Muscle layer of duodenum (tissue), 2 donors: Measurements from ENCODE around the gene SNX10.

ENCODE experiments used
- H3K27ac ChIP-seq: one replicate; pipeline ENCODE4 v1.7.0; 2013; ENCODE audit warnings: mild to moderate bottlenecking, low read length
- H3K27me3 ChIP-seq: one replicate; pipeline ENCODE4 v1.7.0; 2013; ENCODE audit warnings: low read depth, mild to moderate bottlenecking, control low read depth, low read length
- H3K36me3 ChIP-seq, 2 donors: one replicate each; pipeline ENCODE4 v1.7.0; 2013; ENCODE audit warnings: low read length in 2 of 2, control low read depth in 1 of 2, mild to moderate bottlenecking in 1 of 2; ENCODE audit not compliant: insufficient read depth in 2 of 2, control insufficient read depth in 1 of 2
- H3K4me1 ChIP-seq, 2 donors: one replicate each; pipeline ENCODE4 v1.7.0; 2013; ENCODE audit warnings: low read length in 2 of 2, mild to moderate bottlenecking in 2 of 2, control low read depth in 1 of 2, moderate library complexity in 1 of 2; ENCODE audit not compliant: insufficient read depth in 2 of 2, control insufficient read depth in 1 of 2
- H3K4me3 ChIP-seq, 2 donors: one replicate each; pipeline ENCODE4 v1.7.0; 2013; ENCODE audit warnings: low read length in 2 of 2, low read depth in 1 of 2, mild to moderate bottlenecking in 1 of 2
- H3K9me3 ChIP-seq, 2 donors: one replicate each; pipeline ENCODE4 v1.7.0; 2013; ENCODE audit warnings: low read length in 2 of 2, control low read depth in 1 of 2, mild to moderate bottlenecking in 1 of 2; ENCODE audit not compliant: control insufficient read depth in 1 of 2
- donor health status: healthy.

Gene SNX10

GRCh38 chr7:26409661-26410547 is 118.2 kb downstream of the SNX10 start:
- no peaks in the 10 kb centered on the region for H3K27me3 ChIP-seq
- no peaks in the 10 kb centered on the region for H3K9me3 ChIP-seq
- H3K36me3 ChIP-seq: no peaks in the 10 kb centered on the region
- H3K4me1 ChIP-seq: no peaks in the 10 kb centered on the region
- H3K27ac ChIP-seq: no peak overlapping the region
- H3K4me3 ChIP-seq: no peak overlapping the region

GRCh38 chr7:26413007-26413691 is 121.5 kb downstream of the SNX10 start:
- no peaks in the 10 kb centered on the region for H3K36me3 ChIP-seq
- H3K9me3 ChIP-seq: no peaks in the 10 kb centered on the region
- no peaks in the 10 kb centered on the region for H3K4me1 ChIP-seq
- no peaks in the 10 kb centered on the region for H3K27me3 ChIP-seq
- no peak overlapping the region for H3K27ac ChIP-seq
- no peak overlapping the region for H3K4me3 ChIP-seq

- no peaks in the 10 kb centered on the region for H3K9me3 ChIP-seq
- no peaks in the 10 kb centered on the region for H3K4me1 ChIP-seq
- H3K4me3 ChIP-seq: no peak overlapping the region
- H3K27me3 ChIP-seq: no peaks in the 10 kb centered on the region
- H3K36me3 ChIP-seq: no peaks in the 10 kb centered on the region
- no peak overlapping the region for H3K27ac ChIP-seq
Measured at GRCh38 chr7:26416004-26416403, 124.3 kb downstream of the SNX10 start.

- H3K27me3 ChIP-seq: no peaks in the 10 kb centered on the region
- no peak overlapping the region for H3K27ac ChIP-seq
- H3K4me3 ChIP-seq: no peak overlapping the region
- H3K36me3 ChIP-seq: no peaks in the 10 kb centered on the region
- no peaks in the 10 kb centered on the region for H3K9me3 ChIP-seq
- H3K4me1 ChIP-seq: no peaks in the 10 kb centered on the region
Measured at GRCh38 chr7:26417911-26418413, 126.3 kb downstream of the SNX10 start.

- H3K27me3 ChIP-seq: no peaks in the 10 kb centered on the region
- no peak overlapping the region for H3K4me3 ChIP-seq
- no peaks in the 10 kb centered on the region for H3K36me3 ChIP-seq
- no peaks in the 10 kb centered on the region for H3K9me3 ChIP-seq
- no peaks in the 10 kb centered on the region for H3K4me1 ChIP-seq
- H3K27ac ChIP-seq: no peak overlapping the region
Measured at GRCh38 chr7:26419198-26419597, 127.5 kb downstream of the SNX10 start.

- H3K9me3 ChIP-seq: no peaks in the 10 kb centered on the region
- H3K27me3 ChIP-seq: no peaks in the 10 kb centered on the region
- no peak overlapping the region for H3K4me3 ChIP-seq
- H3K27ac ChIP-seq: no peak overlapping the region
- H3K36me3 ChIP-seq: no peaks in the 10 kb centered on the region
- H3K4me1 ChIP-seq: no peaks in the 10 kb centered on the region
Measured at GRCh38 chr7:26420422-26421019, 128.9 kb downstream of the SNX10 start.

GRCh38 chr7:26422761-26423160 is 131.1 kb downstream of the SNX10 start:
- H3K4me3 ChIP-seq: no peak overlapping the region

GRCh38 chr7:26423436-26423835 is 131.8 kb downstream of the SNX10 start:
- Histone ChIP-seq H3K27me3 (no peaks in the 10 kb centered on the region), H3K36me3 (no peaks in the 10 kb centered on the region), H3K9me3 (no peaks in the 10 kb centered on the region), H3K27ac (no peak overlapping the region), H3K4me1 (no peaks in the 10 kb centered on the region), H3K4me3 (no peak overlapping the region)

More at GRCh38 chr7:26422761-26423160, 131.1 kb downstream of the SNX10 start:
- Histone ChIP-seq H3K27ac (no peak overlapping the region), H3K27me3 (no peaks in the 10 kb centered on the region), H3K36me3 (no peaks in the 10 kb centered on the region), H3K4me1 (no peaks in the 10 kb centered on the region), H3K9me3 (no peaks in the 10 kb centered on the region)
